ENCODE data around the gene LENG8.

Gene LENG8

GRCh38 chr19:54424201-54424600 lies 24.8 kb upstream of the LENG8 start:
- no peak for FAIRE-seq

DNA sequence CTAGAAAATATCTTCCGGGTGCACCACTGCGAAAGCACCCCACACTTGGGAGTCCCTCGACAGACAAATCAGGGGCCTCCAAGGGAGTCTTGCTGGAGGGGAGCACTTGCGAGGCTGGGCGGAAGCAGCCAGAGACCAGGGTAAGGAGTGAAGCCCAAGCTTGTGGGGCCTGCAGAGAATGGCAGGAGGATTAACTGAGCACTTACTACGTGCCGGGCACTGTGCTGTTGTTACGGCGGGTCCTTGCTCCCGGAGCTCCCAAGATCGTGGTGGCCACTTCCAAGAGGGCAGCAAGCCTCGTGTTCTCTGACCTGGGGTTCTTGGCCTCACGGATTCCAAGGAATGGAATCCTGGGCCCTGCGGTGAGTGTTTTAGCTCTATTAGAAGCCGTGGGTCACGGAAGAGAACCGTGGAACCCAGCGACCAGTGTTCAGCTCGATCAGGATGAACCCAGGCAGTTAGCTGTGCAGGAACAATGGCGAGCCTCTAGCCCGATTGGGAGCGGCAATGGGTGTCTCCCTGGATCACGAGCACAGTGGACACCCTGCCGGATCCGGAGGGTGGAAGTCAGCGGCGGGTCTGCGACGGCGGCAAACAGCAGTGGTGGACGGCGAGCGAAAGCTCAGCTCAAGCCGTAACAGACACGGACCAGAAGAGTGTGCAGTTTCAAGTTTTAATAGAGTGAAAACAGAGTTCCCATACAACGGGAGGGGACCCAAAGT lies 24.2 kb upstream of the LENG8 start:
- FAIRE-seq: no peak

DNA sequence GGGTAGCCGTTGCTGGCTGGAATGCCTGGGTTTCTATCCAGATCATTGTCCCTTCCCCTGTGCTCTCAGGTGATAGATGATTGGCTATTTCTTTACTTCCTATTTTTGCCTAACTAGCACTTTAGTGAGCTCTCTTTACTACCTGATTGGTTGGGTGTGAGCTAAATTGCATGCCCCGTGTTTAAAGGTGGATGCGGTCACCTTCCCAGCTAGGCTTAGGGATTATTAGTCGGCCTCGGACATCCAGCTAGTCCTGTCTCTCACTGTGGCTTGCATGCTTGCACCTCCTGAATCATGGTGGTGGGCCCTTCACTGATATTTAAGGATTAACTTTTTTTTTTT lies 23.6 kb upstream of the LENG8 start:
- no peak for FAIRE-seq

GRCh38 chr19:54426291-54426931 lies 22.6 kb upstream of the LENG8 start:
- FAIRE-seq: no peak

GRCh38 chr19:54427586-54427985 lies 21.4 kb upstream of the LENG8 start:
- no peak for FAIRE-seq

DNA sequence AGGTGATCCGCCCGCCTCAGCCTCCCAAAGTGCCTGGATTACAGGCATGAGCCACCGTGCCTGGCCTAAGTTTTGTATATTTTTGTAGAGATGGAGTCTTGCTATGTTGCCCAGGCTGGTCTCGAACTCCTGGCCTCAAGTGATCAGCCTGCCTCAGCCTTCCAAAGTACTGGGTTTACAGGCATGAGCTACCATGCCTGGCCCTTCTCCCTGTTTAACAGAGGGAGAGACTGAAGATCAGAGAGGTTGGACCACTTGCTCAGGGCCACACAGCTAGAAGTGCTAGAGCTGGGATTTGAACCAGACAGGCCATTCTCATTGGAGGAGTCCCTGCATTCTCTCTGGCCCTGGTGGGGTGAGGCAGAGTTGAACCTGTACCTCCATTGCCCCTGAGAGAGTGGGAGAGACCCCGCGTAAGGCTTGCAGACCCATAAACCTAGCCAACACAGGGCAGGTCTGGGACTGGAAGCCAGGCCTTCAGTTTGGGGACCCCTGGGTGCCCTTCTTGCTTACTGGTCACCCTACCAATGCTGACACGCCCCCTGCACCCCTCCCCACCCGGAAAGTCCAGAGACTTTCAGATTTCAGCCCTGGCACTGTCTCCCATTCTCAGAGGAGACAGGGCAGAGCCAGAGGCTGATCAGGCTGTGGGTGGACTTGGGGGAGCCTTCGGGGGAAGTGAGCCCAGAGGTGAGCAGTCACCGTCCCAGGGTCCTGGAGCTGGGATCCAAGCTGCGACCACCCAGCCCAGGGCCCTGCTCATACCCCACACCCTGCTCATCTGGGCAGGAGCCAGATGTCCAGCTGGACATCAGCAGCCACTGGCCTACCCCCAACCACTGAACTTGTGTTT lies 20.4 kb upstream of the LENG8 start:
- no peak for FAIRE-seq

DNA sequence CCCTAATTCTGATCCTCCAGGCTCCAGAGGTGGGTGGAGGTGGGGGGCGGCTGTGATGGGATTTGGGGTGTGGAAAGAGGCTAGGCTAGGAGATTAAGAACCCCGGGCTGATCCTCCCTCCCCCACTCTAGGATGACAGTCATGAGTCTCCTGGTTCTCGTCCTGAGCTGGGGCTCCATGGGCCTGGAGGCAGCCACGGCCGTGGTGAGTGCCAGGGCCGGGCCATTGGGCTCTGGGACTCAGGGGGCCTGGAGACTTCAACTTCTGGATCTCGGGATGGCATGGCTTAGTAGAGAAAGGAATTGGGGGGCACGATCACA lies 19.9 kb upstream of the LENG8 start:
- FAIRE-seq: no peak

GRCh38 chr19:54429545-54430227 lies 19.3 kb upstream of the LENG8 start:
- no peak for FAIRE-seq

DNA sequence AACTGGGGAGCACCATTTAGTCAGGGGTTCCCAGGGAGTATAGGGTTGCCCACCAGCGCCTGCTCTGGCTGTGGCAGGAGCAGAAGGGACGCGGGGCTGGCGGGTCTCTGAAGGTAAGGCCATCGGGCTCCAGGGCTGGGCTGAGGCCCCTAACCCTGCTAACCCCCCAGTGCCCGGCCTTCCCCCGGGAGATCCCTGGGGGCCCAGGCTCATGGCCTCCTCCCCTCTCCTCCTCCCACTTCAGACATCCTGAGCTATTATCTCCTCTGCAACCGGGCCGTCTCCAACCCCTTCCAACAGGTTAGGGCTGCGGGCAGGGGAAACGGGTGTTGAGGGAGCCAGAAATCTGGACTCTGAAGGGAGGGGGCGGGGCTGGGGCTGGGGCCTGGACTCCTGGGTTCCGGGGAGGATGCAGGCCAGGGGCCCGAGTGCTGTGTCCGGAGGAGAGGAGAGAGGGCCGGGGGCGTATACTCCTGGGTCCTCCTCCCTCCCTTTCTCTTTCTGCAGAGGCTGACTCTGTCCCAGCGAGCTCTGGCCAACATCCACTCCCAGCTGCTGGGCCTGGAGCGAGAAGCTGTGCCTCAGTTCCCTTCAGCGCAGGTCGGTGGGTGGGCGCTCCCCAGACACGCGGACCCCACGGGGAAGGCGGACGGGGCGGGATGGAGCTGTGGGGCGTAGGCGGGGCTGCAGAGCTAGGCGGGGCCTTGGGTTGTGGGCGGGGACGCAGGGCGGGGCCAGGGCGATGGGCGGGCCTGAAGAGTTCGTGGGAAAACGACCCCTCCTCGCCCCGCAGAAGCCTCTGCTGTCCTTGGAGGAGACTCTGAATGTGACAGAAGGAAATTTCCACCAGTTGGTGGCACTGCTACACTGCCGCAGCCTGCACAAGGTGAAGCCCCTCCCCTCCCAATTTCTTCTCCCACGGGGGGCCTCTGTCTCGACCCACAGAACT lies 18.4 kb upstream of the LENG8 start:
- no peak for FAIRE-seq

GRCh38 chr19:54431255-54431838 lies 17.7 kb upstream of the LENG8 start:
- no peak for FAIRE-seq

DNA sequence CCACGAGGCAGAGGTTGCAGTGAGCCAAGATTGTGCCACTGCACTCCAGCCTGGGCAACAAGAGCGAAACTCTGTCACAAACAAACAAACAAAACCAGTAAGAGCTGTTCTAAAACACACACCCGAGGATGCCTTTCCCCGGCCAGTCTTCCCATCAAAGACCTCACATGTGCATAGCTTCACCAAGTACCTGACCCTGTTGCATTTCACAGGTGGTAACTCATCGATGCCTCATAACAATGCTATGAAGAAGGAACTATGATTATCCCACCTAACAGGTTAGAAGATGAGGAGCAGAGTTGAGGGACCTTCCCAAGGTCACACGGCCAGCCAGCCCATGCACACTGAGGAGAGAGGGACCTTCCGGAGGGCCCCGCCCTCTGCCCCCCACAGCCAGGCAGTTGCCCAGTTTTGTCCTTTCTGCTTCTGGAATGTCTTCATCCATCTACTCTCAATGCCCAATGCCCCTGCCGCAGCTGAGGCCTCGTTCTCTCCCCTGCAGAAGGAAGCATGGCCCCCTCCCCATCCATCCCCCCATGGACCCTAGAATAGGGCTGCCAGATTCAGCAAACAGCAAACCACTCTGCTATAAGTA lies 16.8 kb upstream of the LENG8 start:
- no peak for FAIRE-seq

- FAIRE-seq: no peak
These were observed 15.3 kb upstream of the LENG8 start for GRCh38 chr19:54433697-54434096.

DNA sequence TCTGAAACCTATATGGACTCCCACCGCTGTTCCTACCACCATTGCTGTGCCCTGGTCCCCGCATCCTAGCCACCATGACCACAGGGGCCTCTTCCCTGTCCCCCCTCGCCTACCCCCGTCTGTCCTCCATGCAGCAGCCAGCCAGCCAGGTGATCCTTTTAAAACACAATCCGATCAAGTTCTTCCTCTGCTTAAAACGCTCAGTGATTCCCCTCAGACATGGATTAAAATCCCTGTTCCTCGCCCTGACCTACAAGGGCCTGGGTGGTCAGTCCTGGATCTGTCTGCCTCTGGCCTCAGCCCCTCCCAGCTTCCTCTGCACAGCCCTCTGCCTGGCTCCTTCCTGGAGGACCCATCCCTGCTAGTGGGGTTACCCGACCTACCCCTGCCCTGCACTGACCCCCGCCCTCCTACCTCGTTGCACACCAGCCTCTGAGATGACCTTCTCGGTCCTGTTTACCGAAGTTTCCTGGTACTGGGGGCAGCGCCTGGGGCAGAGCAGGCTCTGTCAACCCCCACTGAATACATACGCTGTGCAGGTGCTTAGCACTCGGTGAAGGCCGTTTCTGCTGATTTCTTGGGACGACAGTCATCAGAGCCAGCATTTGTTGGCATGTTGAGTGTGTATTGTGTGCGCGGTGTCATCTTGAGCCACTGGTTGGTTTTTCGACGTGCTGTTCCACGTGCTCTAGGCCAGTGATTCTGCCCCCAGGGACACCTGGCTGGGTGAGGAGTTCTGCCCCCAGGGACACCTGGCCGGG lies 14.7 kb upstream of the LENG8 start:
- no peak for FAIRE-seq

GRCh38 chr19:54434873-54435214 lies 14.2 kb upstream of the LENG8 start:
- no peak for FAIRE-seq

GRCh38 chr19:54435551-54436016 lies 13.4 kb upstream of the LENG8 start:
- FAIRE-seq: no peak

GRCh38 chr19:54436031-54436523 lies 12.9 kb upstream of the LENG8 start:
- FAIRE-seq: no peak

- no peak for FAIRE-seq
These were observed 12.3 kb upstream of the LENG8 start for GRCh38 chr19:54436628-54437252.

DNA sequence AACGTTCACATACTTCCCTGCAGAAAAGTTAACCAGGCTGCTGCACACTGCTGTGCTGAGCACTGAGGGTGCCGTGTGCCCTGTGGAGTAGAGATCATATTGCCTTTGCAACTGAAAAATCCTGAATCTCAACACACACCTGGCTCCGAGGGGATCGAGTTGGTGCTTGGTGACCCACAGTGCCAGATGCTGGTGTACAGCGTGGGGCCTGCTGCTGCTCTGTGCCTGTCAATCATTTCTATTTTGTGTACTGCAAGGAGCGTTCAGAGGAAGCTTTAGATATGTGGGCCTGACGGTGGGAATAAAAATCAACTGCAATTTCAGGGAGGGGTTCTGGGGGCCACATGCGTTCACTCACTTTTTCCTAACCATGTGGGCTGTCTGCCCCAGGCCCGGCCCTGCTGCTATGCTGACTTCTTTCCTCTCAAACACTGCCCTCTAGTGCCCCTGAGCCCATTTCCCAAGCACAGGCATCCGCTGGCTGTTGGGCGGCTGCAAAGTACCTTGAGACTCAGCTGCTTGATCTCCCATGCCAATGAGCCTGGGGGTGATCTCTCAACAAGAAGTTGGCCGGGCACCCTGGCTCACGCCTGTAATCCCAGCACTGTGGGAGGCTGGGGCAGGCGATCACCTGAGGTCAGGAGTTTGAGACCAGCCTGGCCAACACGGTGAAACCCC lies 9.7 kb upstream of the LENG8 start:
- no peak for FAIRE-seq

GRCh38 chr19:54440641-54441040 lies 8.4 kb upstream of the LENG8 start:
- no peak for FAIRE-seq

Data from endometrium (tissue), 2 donors.